Stimulated activated CD8-positive, alpha-beta memory T cell treated with anti-CD3 and anti-CD28 coated beads, Interleukin-7, amount 100 ng/mL, for 4 hours (primary cell): Measurements from ENCODE around the gene PAK4.
A peak's percentile ranks its signal among the peaks of the same experiment; 100 is the strongest.
"Not testable (repeated sequence)": the region's sequence is repeated elsewhere in the genome, so short reads cannot be mapped to it uniquely, and the experiment has no call there.

Experiments
- DNase-seq, 2 donors: peaks; one replicate each; pipeline ENCODE4 v3.0.0-alpha.2; 2020; ENCODE audit warnings: low read depth in 2 of 2

Gene PAK4

DNA sequence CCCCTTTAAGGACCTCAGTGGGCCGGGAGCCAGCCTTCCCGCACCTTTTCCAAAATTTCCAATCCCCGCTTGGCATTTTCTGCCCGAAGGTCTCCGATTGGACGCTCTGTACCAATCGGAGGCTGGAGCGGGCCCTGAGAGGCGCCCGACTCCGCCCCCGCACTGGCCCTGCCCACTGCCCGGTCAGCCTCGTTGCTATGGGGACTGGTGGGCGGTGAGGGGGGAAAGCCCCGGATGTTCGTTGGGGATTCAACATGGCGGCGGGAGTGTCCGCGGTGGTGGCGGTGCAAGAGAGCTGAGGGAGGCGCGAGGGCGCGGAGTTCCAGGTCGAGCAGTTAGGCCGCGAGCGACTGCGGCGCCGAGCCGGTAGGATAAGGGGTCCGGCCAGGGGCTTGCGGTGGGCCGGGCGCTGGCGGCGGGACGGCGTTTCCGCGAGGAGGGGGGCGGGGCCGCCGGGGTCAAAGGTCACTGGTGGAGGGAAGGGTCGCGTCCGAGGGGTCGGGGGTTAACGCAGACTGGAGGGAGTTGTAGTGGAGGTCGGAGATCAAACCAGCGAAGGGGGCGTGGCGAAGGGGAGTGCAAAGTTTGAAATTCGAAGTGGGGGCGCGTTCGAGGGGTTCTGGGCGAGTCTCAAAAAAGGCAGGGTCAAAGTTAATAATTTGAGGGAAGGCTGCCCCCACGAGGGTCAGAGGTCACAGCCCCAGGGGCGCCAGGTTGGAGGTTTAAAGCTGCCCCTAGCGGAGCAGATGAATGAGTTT is at the start of gene PAK4:
PAK4 (plus strand) TSS at position 233 of the 758 bp plus-strand sequence. CDS start 43,768 bp downstream, outside the sequence.
- peak; percentile 91 to 94 for DNase-seq

DNA sequence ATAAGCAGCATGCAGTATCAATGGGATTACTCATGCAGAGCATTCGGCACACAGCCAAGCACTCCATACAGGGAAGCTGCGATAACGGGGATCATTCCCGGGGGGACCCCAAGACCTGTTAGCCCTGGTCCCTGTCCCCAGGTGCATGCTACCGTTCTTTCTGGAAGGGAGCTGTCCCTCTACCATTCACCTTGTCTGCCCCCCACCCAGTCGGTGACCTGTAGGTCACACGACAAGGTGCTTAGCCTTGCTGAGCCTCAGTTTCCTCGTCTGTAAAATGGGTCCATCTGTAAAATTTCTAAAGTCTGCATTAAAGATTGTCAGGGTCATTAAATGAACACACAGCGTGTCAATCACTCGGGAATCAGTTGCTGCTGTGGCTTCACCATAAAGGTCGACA is 48.3 kb upstream of the PAK4 start:
- DNase-seq: no peak

DNA sequence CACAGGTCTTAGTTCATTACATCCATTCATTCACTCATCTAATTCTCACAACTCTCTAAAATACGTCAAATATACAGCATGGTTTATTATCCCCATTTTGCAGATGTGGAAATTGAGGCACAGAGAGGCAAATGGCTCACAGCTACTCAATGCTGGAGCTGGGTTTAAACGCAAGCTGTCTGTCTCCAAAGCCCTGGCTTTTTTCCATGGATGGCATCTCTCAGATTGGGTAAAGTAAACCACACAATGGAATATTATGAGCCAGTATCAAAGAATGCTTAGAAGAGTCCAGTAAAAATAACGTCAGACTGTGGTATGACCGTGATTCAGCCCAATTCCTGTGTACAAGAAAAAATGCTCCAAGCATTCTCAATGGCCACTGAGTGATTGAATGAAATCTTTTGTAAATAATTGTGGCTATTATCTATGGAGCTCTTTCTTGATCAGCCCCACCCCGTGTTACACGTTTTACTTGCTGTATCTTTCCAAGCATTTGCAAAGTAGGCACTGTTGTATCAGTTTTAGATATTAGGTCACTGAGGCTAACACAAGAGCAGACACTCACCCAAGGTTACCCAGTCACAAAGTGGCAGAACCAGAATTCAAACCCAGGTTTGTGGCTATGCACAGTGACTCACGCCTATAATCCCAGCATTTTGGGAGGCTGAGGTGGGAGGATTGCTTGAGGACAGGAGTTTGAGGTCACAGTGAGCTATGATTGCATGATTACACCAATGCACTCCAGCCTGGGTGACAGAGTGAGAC is 47.0 kb upstream of the PAK4 start:
- no peak for DNase-seq

- no peak for DNase-seq
Measured at GRCh38 chr19:39080431-39080830, 45.2 kb upstream of the PAK4 start.

DNA sequence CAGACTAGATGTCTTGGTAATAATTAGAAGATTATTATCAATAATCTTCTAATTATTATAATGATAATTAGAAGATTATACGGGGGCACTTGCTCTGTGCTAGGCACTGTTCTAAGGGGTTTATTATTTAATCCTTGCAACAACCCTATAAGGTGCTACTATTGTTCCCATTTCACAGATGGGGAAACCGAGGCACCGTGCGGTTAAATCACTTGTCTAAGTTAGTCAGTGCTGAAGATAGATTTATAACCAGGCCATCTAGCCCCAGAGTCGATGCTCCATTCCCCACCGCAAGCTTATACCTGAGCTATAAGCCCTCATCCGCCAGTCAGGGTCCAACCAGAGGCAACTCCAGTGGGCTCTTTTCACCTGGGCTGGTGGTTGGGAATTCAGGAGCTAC is 43.4 kb upstream of the PAK4 start:
- DNase-seq: no peak

GRCh38 chr19:39082745-39083598 is 42.6 kb upstream of the PAK4 start:
- DNase-seq: no peak

DNA sequence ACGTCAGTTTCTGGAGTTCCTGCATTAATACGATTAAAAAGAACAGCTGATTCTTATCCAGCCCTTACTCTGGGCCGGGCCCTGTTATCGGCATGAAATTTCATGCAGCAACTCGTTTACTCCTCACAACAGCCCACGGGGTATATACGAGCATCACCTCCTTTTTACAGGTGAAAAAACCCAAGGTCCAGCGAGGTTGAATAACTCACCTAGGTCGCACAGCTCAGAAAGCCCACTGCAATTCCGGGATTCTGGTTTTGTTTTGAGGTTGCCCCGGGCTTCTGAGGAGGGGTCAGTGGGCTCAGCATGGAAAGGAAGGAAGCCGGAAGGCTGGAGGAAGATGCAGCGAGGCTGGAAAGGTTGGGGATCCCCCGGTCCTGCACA is 42.0 kb upstream of the PAK4 start:
- no peak for DNase-seq

GRCh38 chr19:39083983-39084731 is 41.4 kb upstream of the PAK4 start, which contains the start of gene ACP7:
ACP7 (plus strand) TSS chr19:39084368; CDS start chr19:39085270, 902 bp downstream.
- peak in 1 of 2 donors; percentile 12 for DNase-seq

DNA sequence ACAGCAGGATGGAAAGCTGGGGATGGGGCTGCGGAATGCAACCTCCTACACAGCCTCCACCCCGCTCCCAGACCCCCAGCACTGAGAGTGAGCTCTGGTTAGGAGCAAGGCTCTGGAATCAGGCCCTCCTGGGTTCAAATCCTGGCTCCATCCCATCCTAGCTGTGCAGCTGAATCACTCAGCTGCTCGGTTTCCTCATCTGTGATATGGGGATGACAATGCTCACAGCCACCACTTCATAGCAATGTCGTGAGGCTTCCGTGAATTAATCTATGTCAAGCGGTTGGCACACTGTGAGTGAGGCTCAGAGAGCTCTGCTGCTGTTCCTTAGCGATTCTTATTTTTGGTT is 40.9 kb upstream of the PAK4 start:
- DNase-seq: no peak

- DNase-seq: no peak
Measured at GRCh38 chr19:39085392-39085791, 40.2 kb upstream of the PAK4 start.

- DNase-seq: no peak
Measured at GRCh38 chr19:39086386-39086785, 39.2 kb upstream of the PAK4 start.

GRCh38 chr19:39087907-39088686 is 37.5 kb upstream of the PAK4 start:
- DNase-seq: no peak

DNA sequence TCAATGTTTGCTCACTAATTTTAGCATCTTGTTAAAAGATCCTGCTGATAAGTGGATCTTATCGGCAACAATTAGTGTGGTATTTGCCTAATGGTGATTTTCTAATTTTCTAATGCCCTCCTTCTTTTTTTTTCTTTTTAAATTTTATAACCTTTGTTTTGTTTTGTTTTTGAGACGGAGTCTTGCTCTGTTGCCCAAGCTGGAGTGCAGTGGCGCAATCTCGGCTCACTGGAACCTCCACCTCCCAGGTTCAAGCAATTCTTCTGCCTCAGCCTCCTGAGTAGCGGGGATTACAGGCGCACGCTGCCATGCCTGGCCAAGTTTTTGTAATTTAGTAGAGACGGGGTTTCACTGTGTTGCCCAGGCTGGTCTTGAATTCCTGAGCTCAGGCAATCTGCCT is 35.6 kb upstream of the PAK4 start:
- not testable (repeated sequence) for DNase-seq

GRCh38 chr19:39090881-39091280 is 34.7 kb upstream of the PAK4 start:
- DNase-seq: no peak

- not testable (repeated sequence) for DNase-seq
Measured at GRCh38 chr19:39095799-39096540, 29.6 kb upstream of the PAK4 start.

- DNase-seq: no peak
Measured at GRCh38 chr19:39097299-39097698, 28.3 kb upstream of the PAK4 start.

GRCh38 chr19:39097721-39098120 is 27.9 kb upstream of the PAK4 start:
- no peak for DNase-seq

GRCh38 chr19:39098365-39099269 is 27.0 kb upstream of the PAK4 start:
- no peak for DNase-seq

GRCh38 chr19:39099341-39099740 is 26.2 kb upstream of the PAK4 start:
- DNase-seq: no peak
